Fibroblast of mammary gland (primary cell): Measurements from ENCODE around the gene LRIG1.

Experiments used
- DNase-seq: peaks from one replicate; pipeline ENCODE4 v3.0.0-alpha.2; 2010; ENCODE audit warnings: low read depth
- H3K4me3 ChIP-seq: 2 replicates; pipeline ENCODE4 v1.5.1; 2011; ENCODE audit warnings: low read depth, mild to moderate bottlenecking, low read length, moderate library complexity; ENCODE audit not compliant: control insufficient read depth
- CTCF ChIP-seq: conservative IDR thresholded peaks from 2 replicates; pipeline ENCODE4 v1.5.1; 2011; ENCODE audit warnings: low read depth, low read length, inconsistent platforms; ENCODE audit not compliant: control insufficient read depth, insufficient read depth

The LRIG1 gene

DNA sequence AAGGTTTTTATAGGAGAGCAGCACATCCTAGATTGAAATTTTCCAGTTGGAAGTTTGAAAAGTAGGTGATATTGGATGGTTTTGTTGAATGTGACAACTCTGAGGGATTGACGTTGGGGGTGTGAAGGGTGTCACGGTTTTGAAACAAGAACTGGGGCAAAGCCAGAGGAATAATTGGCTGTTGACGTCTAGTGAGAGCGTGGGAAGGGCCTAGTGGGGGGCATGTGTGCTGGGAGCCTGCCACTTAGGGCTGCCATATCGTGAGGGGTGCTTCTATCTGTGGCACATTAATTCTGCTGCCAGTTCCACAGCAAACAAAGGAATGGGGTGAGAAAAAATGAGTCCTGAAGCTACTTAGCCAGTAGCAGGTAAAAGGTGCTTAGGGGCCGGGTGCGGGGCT is 129.4 kb downstream of the LRIG1 start:
- no peak overlapping the region for H3K4me3 ChIP-seq
- TF ChIP-seq CTCF: no peak
- no peak for DNase-seq

DNA sequence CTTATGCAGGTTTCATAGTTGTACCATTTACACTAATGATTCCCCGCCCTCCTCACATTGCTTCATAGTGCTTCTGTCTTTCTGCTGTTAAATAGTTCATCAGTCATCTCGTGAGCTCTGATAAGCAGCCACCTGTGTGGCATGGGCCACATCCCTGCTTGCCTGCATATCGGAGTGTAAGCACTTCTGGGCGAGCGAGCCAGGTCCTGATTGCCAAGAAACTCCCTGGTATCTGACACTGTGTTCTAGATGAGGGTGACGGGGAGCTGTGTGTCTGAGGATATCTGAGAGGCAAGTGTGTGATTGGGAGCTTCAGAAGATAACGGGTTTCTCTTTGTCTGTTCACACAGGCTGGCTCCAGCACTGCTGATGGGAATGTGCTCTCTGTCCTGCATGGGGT is 130.6 kb downstream of the LRIG1 start:
- no peak for TF ChIP-seq CTCF

DNA sequence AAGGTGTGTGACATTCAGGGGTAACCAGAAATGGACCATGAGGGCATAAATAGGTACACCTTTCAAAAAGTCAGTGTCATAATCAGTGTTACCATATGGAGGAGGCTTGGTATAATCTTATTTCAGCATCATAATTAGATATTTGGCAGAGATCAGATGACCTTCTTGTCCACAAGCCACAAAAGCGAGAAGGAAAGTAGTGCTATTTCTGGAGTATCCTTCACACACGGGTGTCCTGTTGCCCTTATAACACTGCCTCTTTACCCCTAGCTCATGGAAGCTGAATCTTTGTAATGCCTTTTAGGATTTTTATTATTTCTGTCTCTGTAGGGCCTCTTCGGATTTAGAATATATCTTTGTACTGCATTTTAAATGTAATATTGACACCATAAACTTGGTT is 132.8 kb downstream of the LRIG1 start:
- TF ChIP-seq CTCF: no peak
- H3K4me3 ChIP-seq: no peak overlapping the region
- DNase-seq: no peak

More for the DNA sequence above, 130.6 kb downstream of the LRIG1 start:
- DNase-seq: no peak
- H3K4me3 ChIP-seq: no peak overlapping the region

DNA sequence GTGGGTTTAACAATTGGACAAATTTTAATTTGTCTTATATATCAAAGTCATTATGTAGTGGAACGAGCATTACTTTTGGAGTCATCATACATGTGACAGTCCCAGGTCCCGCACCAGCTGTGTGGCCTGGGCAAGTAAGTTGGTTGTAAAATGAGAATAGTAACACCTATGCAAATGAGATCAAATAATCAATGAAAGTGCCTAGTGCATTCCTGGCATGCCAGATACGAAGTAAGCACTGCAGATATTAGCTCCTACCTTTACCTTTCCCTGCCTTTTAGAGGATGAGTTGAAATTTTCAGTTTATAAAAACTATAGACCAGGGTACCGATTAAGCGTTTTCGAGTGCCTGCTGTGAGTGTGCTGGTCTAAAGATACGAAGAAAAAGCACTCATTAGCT is 134.1 kb downstream of the LRIG1 start:
- H3K4me3 ChIP-seq: no peak overlapping the region
- no peak for DNase-seq
- TF ChIP-seq CTCF: no peak

DNA sequence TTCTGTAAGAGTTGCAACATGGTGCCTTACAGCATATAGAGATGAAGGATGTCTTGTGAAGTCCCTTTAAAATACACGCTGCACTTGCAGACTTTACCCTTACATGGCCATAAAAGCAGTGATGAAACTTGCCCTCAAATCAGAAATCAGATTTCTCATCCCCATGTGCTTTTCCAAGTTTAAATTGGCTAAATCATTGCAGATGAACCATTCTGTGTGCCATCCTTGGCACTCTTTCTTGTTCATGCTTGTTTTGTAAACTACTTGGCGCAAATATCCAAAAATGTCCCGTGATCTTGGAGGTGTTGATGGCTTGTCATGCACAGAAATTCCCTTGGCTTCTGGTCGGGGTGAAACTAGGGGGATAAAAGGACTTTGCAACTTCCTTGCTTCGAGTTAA is 135.7 kb downstream of the LRIG1 start:
- no peak for DNase-seq
- TF ChIP-seq CTCF: no peak
- H3K4me3 ChIP-seq: no peak overlapping the region

GRCh38 chr3:66363148-66363547 is 137.7 kb downstream of the LRIG1 start:
- TF ChIP-seq CTCF: no peak
- no peak for DNase-seq
- H3K4me3 ChIP-seq: no peak overlapping the region

DNA sequence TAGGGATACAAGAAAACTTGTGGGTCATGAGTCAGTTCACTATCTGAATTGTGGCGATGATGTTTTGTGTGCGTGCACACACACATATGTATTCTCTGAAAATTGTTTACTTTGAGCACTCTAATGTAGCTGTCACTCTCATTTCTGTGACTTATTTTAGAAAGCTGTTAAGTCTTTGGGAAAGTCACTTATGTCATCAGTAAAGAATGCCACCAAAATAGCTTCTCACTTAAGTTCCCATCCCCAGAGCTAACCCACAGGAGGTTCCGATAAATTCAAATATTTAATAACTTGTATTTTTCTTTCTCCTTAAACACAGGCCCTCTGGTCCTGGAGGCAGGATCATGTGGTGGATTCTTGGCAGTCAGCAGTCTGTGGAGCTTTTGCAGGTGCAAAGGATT is 138.3 kb downstream of the LRIG1 start:
- peak; percentile 16 for DNase-seq
- no peak for TF ChIP-seq CTCF
- H3K4me3 ChIP-seq: no peak overlapping the region
